Superior temporal gyrus (tissue), 1 donor: Measurements from ENCODE around the gene ERC2.

Source experiments
- DNase-seq: peaks from one replicate; pipeline ENCODE4 v3.0.0-alpha.2; 2016; ENCODE audit errors: extremely low spot score

The ERC2 gene

GRCh38 chr3:55934771-55935170 lies 533.5 kb downstream of the ERC2 start:
- no peak for DNase-seq

GRCh38 chr3:55929154-55929869 lies 539.0 kb downstream of the ERC2 start:
- DNase-seq: no peak

- DNase-seq: no peak
Observed at GRCh38 chr3:55923626-55924025, 544.6 kb downstream of the ERC2 start.

GRCh38 chr3:55923207-55923606 lies 545.1 kb downstream of the ERC2 start:
- no peak for DNase-seq

- DNase-seq: no peak
Observed at GRCh38 chr3:55912880-55913279, 555.4 kb downstream of the ERC2 start.

- no peak for DNase-seq
Observed at GRCh38 chr3:55911266-55911665, 557.0 kb downstream of the ERC2 start.

GRCh38 chr3:55910543-55910942 lies 557.7 kb downstream of the ERC2 start:
- DNase-seq: no peak

- no peak for DNase-seq
Observed at GRCh38 chr3:55909373-55909772, 558.9 kb downstream of the ERC2 start.

GRCh38 chr3:55907616-55908015 lies 560.7 kb downstream of the ERC2 start:
- no peak for DNase-seq

GRCh38 chr3:55906896-55907295 lies 561.4 kb downstream of the ERC2 start:
- DNase-seq: no peak

GRCh38 chr3:55904716-55905115 lies 563.6 kb downstream of the ERC2 start:
- no peak for DNase-seq

- no peak for DNase-seq
Observed at GRCh38 chr3:55903680-55904079, 564.6 kb downstream of the ERC2 start.

GRCh38 chr3:55902221-55902900 lies 565.9 kb downstream of the ERC2 start:
- DNase-seq: no peak

GRCh38 chr3:55899887-55900286 lies 568.4 kb downstream of the ERC2 start:
- no peak for DNase-seq

- no peak for DNase-seq
Observed at GRCh38 chr3:55897573-55898224, 570.6 kb downstream of the ERC2 start.

- DNase-seq: no peak
Observed at GRCh38 chr3:55895897-55896566, 572.2 kb downstream of the ERC2 start.

GRCh38 chr3:55894605-55895004 lies 573.7 kb downstream of the ERC2 start:
- no peak for DNase-seq

GRCh38 chr3:55893045-55893664 lies 575.1 kb downstream of the ERC2 start:
- DNase-seq: no peak

- no peak for DNase-seq
Observed at GRCh38 chr3:55891106-55891505, 577.2 kb downstream of the ERC2 start.

- no peak for DNase-seq
Observed at GRCh38 chr3:55888282-55888885, 579.9 kb downstream of the ERC2 start.

- no peak for DNase-seq
Observed at GRCh38 chr3:55885721-55886120, 582.5 kb downstream of the ERC2 start.
